GM18511 (cell line): ENCODE data around the gene PEAK1.

ENCODE experiments used
- ATAC-seq: cut with Tn5 transposase; IDR thresholded peaks from one replicate; pipeline ENCODE4 v1.9.1; 2021; ENCODE audit warnings: mild to moderate bottlenecking, moderate library complexity; ENCODE audit not compliant: unreplicated experiment

Gene PEAK1

DNA sequence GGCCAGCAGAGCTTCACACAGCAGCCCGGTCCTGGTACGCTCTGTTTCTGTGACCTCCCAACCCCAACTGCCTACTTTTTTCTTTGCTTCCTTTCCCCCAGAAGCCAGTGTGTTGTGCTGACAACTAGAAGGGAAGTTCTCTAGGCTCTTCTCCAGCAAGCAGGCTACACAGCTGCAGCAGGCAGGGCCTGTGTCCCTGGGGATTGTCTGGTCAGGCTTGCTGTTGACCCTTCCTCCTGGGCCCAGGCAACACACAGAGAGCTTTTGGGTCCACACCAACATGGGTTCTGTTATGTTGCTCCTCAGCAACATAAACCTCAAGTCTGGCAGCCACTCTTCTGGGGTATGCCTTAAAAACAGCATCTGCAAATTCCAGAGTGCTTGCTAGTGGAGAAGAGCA, 312.8 kb downstream of the PEAK1 start:
- no peak for ATAC-seq

DNA sequence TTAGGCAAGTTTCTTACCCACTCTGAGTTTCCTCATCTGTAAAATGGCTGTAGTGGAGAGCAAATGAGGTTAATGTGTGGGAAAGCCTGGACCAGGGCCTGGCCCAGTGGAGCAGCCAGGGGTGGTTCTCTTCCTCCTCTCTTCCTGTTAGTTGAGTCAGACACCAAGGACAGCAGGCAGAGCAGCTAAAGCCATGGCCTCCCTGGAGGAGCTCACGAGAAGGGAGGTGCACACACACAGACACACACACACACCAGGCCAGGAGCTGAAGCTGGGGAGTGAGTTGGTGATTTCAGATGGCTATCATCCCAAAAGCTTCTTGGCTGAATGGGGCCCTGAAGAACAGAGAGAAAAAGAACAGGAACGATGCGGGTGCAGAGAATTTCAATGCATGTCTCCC, 315.7 kb downstream of the PEAK1 start:
- ATAC-seq, result no peak

DNA sequence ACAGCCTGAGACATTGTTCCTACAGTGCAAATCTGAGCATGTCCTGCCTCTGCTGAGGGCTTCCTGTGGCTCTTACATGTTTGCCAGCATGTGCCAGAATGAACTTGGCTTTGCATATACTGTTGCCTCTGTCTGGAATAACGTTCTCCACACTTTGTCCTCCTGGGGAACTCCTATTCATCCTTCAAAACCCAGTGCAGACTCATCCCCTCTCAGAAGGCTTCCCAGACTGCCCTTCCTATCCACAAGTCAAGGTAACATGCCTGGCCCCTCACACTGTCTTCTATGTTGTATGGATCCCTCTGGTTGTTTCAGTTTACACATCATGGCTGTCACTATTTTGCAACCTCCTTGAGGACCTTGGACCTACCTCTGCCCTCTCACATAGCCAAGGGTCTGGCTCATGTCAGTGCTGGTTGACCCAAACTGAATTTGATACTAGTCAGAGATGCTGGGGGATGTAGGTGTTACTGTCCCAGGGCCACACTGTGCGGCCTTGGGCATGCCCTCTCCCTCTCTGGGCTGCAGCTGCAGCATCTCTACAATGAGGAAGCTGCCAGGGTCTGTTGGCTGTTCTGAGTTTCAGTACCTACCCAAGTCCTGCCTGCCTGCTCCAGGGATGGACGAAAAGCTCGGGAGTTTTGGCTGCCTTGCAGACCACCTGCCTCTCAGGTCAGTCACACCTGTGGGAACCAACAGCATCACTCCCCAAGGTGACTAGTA, 320.0 kb downstream of the PEAK1 start:
- no peak for ATAC-seq

DNA sequence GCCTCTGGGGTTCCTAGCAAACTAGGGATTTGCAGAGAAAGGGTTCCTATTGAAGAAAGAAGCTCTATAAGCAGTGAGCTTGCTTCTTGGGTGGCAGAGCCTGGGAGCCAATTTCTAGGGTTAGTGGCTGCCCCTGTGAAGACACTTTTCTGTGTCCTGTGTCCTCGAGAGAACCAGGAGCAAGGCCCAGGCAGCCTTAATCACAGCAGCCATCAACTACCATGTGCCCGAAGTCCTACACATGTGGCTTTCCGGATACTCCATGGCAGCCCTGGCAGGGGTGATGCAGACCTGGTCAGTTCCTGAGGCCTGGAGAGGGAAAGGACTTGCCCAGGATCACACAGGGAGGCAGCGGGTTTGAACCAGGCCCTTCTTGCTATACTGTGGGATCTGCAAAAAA, 321.3 kb downstream of the PEAK1 start:
- no peak for ATAC-seq

DNA sequence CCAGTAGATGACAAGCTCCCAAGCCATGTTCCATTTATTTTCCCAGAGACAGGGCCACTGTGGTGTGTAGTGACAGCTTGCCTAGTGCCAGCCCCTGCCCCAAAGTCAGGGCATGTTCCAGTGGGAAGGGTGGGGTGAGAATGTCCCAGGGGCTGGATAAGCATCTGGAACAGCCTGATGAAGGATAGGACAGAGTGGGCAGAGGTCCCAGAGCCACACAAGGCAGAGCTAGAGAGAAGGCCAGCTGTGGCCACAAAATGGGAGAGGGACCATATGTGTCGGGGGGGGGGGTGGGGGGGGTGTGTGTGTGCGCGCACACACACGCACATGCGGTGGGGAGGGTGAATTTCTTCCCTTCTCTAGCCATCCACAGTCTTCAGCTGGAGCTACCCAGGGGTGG, 322.0 kb downstream of the PEAK1 start:
- no peak for ATAC-seq

DNA sequence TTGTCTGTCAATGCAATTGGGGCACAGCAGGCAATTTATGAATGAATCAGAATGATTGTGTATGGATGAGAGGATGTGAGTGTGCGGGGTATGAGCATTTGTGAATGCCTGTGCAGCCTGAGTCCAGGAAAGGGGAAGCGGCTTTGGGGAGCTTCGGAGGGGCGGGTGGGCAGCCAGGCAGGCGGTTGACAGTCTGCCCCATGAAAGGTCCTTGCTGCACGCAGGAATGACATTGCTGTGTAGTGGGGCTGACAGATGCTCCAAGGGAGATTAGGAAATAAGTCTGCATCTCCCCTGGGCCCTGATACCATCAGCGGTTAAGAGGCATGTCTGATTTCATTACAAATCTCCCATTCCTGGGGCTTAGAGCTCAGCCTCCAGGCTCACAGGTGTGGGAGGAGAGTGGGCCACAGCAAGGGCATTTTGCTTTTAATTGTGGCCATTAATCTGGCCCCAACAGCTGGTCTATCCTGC, 322.6 kb downstream of the PEAK1 start:
- ATAC-seq, result no peak

DNA sequence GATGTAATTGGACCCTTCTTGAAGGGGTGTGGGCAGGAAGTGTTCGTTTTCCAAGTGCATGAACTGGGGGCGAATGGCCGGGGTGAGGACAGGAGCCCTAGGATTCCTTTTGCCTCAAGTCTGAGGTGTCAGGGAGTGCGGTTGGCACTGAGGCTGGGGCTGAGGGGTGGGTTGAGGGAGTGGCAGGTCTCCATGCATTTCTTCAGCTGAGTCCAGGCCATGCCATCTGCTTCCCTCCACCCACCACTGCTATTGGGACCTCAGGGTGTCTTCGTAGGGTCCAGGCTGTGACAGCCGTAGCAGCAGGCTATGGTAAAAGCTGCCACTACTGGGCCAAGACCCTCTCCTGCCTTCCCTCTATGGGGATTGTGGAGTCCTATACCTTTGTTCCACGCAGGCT, 323.4 kb downstream of the PEAK1 start:
- ATAC-seq, result no peak

DNA sequence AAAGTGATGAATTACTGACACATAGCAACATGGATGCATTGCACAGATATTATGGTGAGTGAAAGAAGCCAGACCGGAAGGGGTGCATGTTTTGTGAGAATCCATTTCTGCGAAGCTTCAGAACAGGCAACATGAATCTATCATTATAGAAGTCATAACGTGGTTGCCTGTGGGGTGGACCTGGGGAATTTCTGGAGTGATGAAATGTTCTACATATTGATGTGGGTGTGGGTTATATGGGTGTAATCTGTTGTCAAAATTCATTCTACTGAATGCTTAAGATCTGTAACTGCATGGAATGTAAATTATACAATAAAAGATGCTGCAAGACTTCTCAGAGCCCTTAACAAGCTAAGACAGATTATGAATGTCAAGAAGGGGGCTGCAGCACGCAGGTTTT, 323.8 kb downstream of the PEAK1 start:
- no peak for ATAC-seq

DNA sequence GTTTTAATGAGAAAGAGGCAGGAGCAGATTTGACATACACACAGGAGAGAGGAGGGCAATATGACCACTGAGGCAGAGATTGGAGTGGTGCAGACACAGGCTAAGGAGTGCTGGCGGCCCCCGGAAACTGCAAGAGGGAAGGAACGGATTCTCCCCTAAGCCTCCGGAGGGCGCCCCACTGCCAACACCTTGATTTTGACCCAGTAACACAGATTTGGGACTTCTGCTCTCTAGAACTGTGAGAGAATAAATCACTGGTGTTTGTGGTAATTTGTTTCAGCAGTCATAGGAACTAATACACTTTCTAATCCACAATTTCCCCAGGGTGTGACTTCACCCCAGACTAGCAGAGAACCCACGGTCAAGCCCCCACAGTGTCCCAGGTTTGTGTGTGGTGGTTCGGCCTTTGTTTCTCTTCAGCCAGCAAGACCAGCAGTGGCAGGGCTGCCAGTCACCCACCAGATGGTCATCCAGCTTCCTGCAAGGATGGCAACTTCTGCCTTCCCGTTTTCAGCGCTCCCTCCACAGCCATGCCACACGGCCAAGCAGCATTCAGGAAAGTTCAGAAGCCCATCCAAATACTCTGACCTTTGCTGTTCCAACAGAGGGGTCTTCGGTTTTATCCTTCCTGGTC, 325.4 kb downstream of the PEAK1 start:
- no peak for ATAC-seq

DNA sequence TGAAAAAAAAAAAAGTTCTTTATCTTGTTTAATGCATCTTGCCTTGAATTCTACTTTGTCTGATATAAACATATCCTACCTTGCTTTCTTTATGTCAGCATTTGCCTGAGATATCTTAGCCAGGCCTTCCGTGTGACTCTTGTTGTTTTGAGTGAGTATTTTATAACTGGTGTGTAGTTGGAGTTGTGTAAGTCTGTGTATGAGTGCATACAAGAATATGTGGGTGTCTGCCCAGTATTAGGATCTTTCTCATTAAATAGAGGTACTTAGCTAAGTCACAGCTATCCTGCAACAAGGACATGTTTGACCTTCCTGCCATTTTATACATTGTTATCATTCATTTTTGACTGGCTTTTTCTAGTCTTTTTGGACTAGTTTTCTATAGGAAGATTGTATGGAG, 326.5 kb downstream of the PEAK1 start:
- ATAC-seq, result no peak

DNA sequence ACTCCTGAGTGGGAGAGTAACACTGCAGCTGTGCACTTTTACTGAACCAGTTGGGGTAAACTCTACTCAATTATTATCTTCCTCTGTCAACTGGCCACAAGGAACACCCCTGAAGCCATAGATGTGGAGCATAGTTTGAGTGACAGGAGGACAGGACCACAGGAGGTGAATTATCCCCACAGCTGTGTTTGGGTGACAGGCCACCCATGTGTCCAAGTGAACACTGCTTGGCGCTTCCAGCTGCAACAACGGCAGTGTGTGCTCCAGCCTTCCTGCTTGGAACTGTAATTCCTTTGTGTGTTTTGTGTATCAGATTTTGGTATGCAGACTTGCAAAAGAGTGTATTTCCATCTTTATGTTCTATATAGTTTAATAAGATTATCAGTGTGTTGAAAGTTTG, 328.8 kb downstream of the PEAK1 start:
- ATAC-seq, result no peak

DNA sequence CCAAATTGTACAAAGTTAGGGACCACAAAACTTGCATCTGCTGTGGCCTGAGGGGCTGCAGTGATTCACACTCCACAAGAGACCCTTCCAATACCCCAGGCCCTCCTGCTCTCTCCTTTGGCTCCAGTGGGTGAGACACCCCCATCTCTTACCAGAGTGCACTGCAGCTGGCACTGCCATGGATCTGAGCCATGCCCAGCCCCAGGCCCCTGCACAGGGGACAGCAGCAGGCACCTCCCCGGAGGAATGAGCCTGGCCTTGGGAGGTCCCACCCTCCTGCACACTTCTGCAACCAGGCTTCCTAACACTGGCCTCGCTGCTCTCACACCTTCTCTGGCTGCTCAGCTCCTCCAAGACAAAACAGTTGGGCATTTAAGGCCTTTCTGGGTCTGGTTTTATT, 332.7 kb downstream of the PEAK1 start:
- ATAC-seq, result no peak

DNA sequence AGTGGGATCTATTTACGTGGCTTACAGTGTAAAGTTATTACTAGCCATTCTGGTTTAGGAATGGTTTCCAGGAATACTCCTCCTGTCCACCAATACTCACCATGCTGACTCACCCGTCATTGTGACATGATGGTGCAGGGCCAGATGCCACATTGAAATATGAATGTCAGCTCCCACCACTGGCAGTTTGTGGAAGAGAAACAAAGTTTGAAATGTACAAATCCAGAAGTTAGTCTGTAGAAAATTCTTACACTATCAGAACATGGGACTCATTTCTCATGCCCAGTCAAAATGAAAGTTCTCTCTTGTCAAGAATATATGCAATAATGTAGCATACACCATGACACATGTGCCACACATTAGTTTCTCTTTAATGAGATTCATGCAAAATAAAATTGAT, 334.6 kb downstream of the PEAK1 start:
- ATAC-seq, result no peak

DNA sequence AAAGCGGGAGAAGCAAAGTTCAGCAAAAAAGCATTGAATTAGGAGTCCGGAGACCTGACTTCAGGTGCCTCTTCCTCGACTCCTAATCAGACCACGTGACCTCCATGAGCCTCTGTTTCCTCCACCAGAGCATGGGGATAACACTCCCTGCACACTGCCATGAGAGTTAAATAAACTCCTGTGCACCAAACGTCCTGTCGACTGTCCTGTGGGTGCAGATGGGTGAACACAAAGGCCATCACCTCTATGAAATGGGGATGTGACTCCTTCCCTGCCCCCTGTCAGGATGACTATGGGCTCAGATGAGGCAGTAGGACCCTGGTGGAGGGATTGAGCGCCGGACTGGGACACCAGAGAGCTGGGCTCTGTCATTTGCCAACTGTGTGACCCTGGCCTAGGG, 335.5 kb downstream of the PEAK1 start:
- no peak for ATAC-seq

DNA sequence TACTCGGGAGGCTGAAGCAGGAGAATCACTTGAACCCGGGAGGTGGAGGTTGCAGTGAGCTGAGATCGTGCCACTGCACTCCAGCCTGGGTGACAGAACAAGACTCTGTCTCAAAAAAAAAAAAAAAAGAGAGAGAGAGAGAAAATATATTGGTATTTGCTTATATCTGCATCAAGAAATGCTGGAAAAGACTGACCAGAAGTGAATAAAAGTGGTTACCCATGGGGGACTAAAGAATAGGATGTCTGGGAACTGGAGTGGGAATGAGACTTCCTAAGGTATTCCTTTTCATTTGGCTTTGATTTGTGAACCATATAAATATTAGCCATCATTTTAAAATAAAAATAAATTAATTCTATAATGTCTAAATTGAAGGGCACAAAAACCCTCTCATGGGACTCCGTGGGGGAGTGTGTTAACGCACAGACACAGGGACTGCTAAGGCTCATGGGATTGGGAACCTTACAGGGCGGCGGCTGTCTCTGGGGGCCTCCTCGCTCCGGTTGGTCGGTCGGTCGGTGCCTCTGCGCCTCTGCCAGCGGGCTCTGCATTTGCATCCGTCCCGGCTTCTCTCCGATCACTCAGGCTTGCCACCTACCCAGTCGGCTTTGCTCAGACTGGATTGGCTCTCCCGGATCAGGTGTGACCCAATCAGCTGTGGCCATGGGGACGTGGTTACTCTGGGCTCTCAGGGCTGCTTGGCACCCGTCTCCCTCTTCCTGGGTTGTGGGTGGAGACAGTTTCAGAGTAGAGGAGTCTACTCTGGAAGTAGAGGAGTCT, 336.3 kb downstream of the PEAK1 start:
- peak; percentile 91 for ATAC-seq

DNA sequence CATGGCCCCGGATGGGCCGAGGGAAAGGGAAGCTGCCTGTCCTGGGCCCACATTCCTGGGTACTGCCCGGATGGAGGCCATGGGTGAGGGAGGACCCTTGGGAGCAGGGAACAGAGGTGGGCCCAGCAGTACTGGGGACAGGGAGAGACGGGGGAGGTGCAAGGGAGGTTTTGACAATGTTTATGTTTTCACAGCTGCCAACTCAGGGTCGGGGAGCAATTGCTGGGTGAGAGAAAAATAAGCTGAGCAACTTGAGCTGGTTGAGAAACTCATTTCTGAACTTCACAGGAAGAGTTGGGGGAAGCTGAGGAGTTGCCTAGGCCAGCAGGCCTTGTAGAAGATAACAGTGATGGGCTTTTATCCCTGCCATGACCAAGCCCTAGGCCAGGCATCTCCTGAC, 337.9 kb downstream of the PEAK1 start:
- no peak for ATAC-seq

DNA sequence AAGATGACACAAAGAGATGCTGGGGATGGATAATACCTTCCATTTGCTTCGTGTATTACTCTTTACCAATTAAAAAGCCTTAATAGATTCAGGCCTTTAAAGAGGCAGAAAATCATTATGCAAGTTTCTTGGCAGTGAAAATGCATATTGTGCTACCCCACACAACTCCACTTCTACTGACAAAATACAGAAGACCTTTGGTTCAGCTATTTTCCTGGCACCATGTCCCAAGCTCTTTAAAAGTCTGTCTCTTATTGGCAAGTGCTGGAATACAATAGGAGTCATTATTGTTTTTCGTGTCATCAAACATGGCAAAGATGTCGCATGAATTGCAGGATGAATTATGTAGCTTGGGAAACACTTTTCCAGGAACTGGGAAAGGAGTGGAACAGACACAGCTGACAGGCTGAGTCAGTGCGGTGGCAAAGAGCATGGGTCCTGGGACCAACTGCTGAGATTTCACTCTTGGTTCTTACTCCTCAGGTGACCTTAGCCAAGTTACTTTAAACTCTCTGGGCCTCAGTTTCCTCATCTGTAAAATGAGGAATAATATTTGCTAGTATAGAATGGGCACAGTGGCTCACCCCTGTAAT, 343.5 kb downstream of the PEAK1 start:
- ATAC-seq, result no peak

DNA sequence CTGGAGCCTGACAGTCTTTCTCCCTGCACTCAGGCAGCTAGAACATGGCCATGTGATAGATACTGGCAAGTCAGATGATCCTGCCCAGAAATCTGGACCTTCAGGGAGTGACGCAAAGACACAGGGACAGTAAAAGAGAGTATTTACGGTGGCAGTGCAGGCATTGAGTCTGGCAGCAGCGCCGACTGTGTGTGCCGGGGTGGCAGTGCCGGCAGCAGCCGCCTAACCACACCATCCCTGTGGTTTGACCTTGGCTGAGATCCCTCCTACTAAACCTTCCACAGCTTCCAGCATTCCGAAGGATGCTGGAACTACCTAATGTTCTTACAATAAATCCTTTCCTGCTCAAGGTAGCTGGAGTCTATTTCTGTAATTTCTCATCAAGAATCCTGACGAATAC, 344.4 kb downstream of the PEAK1 start:
- ATAC-seq, result no peak

DNA sequence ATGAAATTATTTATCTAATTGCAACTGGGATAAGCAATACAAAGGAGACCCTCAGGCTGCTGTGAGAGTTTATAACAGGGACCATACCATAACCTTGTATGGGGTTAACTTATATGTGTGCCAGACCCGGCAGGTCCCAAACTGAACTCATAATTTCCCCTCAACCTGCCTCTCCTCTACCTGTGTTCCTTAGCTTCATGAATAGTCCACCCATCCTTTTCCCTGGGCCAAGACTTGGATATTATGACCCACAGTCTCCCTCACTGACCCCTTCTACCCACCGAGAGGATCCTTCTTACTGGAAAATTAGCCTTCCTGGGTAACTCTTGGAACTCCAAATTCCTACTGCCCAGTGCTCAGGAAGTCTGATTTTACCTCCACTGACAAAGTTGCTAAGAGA, 345.6 kb downstream of the PEAK1 start:
- no peak for ATAC-seq

DNA sequence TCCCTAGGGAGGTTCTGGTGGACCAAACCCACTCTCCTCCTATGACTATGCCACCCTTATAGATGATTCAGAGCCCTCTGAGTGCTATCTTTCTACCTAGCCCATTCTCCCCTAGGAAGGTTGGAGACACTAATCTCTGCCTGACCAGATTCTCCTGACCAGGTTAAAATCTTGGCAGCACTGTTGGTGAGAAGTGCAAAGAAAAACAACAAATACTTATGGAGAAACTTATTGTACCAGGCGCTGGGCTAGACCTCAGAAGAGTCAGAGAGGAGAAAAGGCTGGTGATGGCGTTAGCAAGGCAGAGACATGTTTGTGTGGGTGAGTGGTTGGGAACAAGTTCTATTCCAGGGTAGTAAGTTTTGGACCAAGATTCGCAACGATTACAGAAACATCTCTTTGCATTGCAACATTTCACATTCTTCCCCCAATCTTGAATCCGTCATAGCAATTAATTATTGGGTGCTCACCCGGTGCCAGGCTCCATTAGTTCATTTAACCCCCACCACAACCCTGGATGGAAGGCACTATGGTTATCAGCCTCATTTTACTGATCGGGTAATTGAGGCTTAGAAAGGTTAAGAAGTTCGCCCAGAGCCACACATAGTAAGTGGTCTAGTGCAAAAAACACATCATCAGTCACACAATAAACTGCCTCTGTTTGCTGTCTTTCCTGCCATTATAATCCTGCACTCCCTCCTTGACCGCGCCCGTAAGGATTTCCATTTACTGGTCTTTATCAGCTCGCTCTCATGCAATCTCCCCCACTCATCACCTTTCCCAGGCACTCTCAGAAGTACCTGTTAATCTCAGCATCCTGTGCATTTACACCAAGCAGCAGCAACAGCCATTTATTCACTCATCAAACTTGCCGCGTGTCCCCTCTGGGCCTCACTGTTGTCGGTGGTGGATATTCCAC, 348.3 kb downstream of the PEAK1 start:
- no peak for ATAC-seq
